D721Med (cell line): ENCODE measurements around the gene BHLHE23.

Source experiments
- DNase-seq: peaks from one replicate; pipeline ENCODE4 v3.0.0; 2011; ENCODE audit warnings: low spot score; ENCODE audit not compliant: insufficient read length
- FAIRE-seq: peaks from 2 replicates; lab custom pipeline; 2011; peaks lifted over from hg19 to GRCh38; lab: Jason Lieb, UNC
- CTCF ChIP-seq: IDR thresholded peaks from 2 replicates; pipeline ENCODE4 v1.5.1; 2012; ENCODE audit warnings: mild to moderate bottlenecking, control low read depth; ENCODE audit not compliant: insufficient read depth; ENCODE audit errors: missing control alignments

BHLHE23 gene

DNA sequence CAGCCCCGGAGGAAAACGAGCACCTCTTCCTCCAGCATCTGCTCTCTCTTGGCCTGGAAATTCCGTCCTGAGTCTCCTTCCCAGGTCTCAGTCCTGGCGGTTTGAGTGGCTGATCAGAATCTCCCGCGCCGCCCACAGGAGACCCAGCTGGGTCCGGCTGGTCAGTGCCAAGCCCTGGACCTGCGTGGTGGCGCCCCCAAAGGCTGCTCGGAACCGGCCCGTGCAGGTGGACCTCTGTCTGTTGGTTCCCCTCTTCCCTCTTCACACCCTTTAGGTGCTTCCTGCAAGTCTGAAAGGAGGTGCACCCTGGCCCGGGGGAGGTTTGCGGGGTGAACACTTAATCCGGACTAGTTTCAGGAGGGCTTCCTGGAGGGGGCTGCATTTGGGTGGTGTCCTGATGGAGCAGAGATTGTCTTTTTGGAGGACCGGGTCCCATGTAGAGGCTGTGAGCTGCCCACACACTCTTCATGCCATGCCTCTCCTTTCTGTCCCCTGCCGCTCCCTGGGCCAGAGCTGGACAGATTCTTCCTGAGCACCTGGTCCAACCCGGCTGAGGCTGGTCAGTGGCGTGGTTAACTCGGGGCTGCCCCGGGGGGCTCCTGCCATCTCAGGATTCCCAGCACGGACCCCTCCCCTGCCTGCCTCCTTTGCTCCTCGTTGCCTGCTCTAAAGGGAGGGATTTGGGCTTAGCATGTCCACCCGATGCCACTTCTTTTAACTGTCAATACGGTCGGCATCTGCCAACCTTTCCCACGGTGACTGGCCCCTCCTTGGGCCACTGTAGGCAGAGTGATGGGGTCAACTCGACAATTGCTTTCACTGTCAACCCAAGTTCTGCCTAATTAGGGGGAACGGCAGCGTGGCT lies 16.5 kb upstream of the BHLHE23 start:
- no peak for TF ChIP-seq CTCF
- DNase-seq (no peak), FAIRE-seq (no peak)

DNA sequence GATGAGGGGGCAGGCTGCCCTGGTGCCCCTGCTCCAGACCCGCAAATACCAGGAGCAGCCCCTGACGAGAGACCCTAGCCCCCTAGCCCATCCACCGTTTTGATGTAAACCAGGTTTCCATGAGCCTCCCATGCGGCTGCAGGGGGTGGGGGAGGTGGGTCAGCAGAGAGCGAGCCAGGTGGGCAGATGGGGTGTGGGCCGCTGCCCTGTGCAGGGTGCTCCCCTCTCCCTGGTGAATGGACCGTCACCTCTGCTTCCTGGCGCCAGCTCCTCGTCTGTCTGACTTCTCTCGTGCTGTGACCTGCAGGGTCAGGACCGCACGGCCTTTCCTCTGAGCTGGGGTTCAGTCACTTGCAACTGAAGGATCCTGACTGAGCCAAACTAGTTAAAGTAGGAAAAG lies 15.7 kb upstream of the BHLHE23 start:
- TF ChIP-seq CTCF, result no peak
- FAIRE-seq, result no peak
- no peak for DNase-seq

- no peak for DNase-seq
- TF ChIP-seq CTCF, result no peak
- no peak for FAIRE-seq
These were observed 14.9 kb upstream of the BHLHE23 start for GRCh38 chr20:63021356-63022321.

DNA sequence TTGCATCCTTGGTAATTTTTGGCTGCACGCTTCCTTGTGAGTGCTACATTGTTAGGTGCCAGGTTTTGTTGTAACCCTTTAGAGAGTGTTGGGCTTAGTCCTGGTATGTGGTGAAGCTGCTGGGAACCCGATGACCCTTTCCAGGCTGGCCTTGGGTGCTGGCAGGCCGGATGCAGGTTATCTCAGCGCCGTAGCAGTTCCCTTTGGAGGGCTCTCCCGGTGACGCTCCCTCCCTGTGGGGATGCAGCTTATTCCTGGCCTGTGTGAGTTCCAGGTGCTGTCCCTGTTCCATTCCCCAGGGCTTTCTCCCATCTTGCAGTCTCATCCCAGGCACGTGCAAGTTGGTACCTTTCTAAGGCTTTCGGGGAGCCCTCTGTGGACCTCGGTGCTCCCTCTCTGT lies 13.9 kb upstream of the BHLHE23 start:
- FAIRE-seq, result no peak
- TF ChIP-seq CTCF, result no peak
- DNase-seq, result no peak

- DNase-seq (no peak), FAIRE-seq (no peak)
- TF ChIP-seq CTCF, result no peak
These were observed 11.2 kb upstream of the BHLHE23 start for GRCh38 chr20:63017826-63018411.

DNA sequence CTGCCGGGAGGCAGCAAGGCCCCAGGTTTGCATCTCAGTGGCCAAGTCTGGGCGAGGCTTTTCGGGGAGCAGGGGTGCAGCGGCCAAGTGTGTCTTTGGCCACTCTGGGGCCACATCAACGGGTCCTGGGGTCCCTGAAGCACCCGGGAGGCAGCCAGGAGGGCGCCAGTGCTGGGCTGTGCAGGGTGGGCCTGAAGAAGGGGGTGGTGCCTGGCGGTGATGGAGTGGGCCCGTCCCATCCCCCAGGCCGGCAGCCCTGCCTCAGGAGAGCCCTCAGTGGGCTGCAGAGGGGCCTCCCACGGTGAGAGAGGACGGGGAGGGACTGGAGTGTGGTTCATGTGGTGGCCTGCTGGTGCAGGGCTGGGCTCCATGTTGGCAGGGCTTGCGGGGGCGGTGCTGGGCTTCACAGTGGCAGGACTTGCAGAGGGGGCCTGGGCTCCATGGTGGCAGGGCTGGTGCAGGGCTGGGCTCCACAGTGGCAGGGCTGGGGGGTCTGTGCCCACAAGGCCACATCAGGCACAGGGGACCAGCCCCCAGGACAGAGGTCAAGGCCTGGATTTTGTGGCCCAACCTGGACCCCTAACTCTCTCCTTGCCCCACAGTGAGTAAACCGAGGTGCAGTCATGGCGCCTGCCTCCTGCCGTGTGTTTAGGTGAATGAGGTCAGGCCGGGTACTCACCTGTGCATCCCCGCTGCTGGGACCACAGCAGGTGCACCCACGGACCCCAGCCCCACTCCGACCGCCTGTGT lies 10.5 kb upstream of the BHLHE23 start:
- DNase-seq (no peak), FAIRE-seq (no peak)
- TF ChIP-seq CTCF, result no peak
